ENCODE results near the gene WIF1.

- TF ChIP-seq EZH2phosphoT487 (IDR thresholded peaks at IDR 0.05; ENCODE audit: borderline replicate concordance, low read length) = no peak
- TF ChIP-seq CTCF (IDR thresholded peaks at IDR 0.05; ENCODE audit: low read depth, low read length, poor library complexity, severe bottlenecking) = no peak
Measured at GRCh38 chr12:65170209-65170881, 49.2 kb upstream of the WIF1 start.

Measured in DOHH2 (cell line).